GM18499 (cell line): ENCODE data around the gene BTBD10.

Source experiments
- ATAC-seq: cut with Tn5 transposase; IDR thresholded peaks from one replicate; pipeline ENCODE4 v1.9.1; 2021; ENCODE audit warnings: moderate number of reproducible peaks; ENCODE audit not compliant: insufficient read depth, unreplicated experiment

Gene BTBD10

DNA sequence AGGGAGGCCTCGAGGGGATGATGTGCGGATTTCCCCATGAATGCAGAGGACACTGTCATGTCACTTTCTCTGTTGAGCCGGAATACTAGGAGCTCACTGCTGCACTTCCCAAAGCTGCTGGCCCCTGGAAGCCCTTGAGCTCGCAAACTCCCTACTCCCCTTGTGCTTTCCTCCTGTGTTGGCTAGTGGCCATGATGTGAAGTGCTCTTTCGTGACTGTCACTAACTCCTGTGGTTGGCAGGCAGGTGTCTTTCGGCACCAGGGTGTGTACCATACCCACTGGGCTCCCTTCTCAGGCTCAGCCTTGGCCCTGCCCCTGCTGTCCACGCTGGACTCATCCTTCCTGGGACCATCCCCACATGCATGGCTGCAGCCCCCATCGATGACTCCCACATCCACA is 86.2 kb downstream of the BTBD10 start:
- no peak for ATAC-seq

DNA sequence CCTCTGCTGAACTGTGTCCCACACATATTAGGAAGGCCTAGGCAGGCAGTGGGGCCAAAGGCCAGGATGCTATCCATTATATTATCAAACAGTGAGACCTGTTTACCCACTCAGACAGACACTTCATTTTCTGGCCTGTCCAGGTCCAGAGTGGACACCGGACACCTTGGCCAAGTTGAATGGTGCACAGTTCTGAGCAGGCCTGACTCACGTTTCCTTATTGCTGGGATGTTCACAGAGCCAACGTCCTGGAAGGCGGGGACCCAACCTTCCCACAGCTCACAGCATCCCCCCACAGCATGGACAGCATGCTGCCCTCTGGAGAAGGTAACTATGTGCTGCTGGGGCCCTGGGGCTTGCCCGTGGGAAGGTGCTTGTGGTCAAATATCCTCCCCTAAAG is 86.6 kb downstream of the BTBD10 start:
- ATAC-seq, result no peak

DNA sequence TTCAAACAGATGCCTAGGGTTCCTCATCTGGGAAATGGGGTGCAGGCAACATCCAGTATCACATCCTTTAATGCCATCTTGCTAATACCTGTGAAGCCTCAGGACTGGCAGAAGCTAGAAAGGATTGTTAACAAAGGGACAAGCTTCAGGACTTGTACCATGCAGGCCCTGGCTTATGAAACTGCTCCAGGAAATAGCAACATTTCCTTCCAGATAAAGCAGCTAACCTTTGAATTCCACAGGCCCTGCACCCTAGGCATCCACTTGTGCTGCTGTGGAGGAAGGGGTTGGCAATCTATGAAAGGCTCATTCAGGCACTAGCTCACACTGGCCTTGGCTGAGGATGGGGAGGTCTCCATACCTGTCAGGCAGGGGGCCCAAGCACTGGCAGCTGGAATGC is 87.2 kb downstream of the BTBD10 start:
- no peak for ATAC-seq

DNA sequence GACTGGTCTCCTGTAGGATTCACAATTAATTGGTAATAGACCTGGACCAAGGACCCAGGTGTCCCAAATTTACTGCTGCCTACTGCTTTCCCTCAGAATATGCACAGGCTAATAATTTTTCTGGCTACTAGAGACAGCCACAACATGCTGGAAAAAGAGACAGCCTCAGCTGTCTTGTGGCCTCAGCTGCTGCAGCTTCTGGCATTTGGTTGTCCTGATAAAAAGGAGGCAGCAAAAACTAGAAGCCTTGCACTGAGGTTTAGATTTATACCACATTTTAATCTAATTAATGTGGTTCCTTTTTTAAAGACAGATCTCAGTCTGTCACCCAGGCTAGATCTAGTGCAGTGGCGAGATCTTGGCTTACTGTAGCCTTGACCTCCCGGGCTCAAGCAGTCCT is 89.8 kb downstream of the BTBD10 start:
- no peak for ATAC-seq

DNA sequence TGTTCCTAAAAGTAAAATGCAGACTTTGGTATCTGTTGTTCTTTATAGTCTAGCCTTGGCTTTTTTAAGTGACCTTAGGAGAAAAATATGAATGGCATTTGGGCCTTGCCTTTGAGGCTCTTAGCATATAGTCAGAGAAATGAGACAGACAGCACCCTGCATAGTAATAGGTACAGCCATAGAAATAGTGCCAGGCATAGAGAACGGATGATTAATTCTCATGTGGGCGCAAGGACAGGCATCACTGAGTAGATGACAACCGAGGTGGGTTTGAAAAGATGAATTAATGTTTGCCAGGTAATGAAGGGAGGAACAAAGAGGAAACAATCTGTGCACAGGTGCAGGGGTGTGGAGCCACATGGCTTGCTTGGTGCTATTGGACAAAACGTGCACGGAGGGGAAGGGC is 95.0 kb downstream of the BTBD10 start:
- no peak for ATAC-seq

DNA sequence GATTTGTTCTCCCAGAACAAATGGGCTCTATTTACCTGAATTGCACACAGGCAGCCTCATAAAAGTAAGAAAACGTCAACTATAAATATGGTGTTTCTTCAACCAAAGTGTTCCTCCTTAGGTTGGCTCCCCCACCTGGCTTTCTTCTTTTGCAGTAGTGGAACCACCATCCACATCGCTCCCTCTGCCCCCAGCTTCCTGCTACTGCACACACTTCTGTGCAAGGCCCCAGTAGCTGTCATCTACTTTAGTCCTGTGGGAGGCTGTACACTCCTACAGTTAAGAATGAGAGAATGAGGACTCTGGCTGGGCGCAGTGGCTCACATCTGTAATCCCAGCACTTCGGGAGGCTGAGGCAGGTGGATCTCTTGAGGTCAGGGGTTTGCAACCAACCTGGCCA is 95.9 kb downstream of the BTBD10 start:
- ATAC-seq, result no peak

DNA sequence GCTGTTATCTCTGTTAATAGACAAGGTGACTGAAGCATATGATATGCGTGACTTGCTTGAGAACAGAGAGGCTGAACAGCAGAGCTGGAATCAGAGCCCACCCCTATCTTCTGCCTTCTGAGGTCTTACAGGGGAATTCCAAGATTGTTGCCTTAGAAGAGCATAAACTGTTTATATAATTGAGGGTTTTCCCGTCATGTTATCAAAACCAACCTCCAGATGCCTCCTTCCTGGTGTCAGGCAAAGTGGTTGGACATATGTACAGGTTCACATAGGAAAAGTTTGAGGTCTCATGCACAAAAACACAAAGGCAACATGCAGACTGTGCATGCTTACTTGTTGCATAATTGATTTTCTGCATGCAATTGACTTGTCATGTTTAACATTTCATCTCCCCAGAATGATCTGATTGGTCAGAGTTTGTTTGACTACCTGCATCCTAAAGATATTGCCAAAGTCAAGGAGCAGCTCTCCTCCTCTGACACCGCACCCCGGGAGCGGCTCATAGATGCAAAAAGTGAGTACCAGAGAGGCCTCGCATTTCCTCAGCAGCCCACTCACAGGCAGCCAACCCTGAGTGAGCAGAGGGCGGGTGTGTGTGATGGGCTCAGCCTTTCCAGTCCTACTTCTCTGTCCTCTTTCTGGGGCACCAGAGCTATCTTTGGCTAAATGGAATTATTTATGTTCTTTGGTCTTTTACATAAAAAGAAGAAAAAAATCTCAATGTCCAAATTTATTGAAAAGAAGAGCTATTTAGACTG is 96.6 kb downstream of the BTBD10 start:
- no peak for ATAC-seq

DNA sequence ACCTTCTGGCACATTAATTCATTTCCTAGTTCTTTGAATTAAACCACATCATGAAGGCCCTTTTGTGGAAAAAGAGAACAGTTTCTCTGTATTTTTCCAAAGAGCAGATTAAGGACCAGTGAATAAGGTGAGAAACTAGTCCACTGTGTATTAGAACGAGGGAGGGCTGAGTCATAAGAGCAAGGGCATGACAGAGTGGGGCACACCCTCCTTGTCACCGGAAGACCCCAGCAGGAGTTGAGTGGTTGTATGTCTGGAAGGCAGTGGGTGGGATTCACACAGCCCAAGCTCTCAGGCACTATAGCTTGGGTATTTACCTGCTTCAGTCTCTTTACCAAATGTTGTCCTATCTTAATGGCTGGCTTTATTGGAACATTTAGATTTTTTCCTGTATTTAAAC is 98.6 kb downstream of the BTBD10 start:
- no peak for ATAC-seq

DNA sequence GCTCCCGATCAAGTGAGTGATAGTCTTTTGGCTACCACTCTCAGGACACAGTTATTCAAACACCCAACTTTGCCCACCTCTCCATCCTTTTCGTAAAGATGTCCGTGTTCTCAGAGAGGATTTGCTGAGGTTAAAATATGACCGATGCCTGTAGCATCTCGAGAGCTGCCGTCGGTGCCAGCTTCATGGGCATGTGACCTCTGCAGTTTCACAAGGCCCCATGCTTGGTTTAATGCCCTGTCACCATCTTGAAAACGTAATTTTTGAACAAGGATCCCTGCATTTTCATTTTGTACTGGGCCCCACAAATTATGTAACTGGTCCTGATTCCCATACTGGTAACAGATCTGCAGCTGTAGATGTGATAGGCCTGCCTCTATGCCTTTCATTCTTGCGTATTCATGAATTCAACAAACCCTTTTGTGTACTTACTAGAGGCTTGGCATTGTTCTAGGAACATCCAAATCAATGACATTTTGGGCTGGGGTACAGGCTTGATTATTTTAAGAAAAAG is 100.4 kb downstream of the BTBD10 start:
- ATAC-seq, result no peak

DNA sequence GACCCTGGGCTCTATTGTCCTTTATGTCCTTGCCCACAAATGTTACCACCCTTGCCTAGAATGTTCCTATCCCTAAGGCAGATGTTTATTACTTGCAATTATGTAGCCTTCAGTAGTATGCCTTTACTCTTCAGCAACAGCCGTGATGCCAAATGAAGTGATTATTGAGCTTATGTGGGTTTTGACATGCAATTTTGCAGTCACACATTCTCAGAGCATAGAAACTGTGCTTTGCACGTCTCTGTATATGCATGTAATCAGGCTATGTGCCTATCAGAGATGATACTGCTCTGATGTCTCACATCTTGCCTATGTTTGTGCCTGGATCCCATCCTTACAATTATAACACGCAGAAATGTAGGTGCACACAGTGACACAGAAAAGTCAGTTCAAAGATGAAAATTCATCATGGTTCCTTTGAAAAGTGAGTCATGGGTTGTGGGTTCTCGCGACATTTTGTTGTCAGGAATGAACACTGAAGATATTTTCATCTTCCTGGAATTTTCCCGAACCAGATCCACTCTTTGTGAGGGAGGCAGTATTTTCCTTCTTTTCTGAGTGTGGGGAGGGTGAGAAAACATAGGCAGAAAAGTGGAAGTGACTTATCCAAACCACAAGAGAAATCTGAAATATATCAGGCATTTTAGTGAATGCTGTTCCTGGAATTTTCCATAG is 104.3 kb downstream of the BTBD10 start:
- no peak for ATAC-seq

DNA sequence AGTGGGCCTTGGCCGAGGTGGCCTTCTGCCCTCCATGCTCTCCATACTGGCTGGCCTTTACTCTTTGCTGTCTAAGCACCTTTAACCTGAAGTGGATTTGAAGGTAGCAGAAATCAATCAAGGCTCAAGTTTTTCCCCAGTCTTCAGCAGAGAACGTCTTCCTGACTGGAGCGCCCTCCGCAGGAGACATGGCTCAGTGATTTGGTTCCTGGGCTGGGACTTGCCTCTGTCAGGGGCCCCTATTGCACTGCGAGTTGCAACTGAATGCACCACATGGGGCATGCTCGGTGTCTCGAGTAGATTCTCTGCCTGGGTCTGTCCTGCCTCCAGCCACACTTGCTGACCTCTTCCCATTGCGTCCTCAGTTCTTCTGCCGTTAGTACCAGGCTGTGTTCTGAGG is 105.8 kb downstream of the BTBD10 start:
- no peak for ATAC-seq

DNA sequence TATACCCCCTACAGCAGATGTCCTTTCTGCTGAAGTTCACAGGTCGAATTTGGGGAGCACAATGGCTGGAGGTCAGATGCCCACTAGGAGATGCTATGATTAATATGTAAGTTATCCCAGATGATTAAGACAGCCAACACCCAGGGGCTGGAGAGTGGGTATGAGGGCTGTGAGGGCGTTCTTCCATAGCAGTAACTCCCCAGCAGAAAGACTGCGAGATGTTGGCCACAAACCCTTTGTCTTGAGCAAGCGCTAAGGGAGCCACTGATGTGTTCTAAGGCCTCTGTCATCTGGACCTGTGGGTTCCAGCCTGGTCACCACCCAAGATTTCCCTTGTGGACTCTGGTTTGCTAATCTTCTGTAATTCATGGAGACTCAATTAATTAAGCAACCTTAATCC is 107.8 kb downstream of the BTBD10 start:
- no peak for ATAC-seq

DNA sequence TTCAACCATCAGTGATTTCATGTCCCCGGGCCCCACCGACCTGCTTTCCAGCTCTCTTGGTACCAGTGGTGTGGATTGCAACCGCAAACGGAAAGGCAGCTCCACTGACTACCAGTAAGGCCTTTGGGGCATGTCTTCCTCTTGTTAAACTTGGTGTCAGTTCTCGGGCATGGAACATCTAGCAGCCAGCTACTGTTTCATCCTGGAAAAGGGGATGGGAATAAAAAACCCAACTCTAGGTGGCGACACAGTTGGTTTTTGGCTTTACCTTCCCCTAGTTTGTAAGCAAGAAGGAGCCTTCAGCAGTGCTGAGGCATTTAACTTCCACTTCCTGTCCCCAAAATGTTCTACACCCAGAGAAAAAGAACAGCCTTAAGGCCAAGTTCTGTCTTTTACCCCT is 108.7 kb downstream of the BTBD10 start:
- ATAC-seq, result no peak

DNA sequence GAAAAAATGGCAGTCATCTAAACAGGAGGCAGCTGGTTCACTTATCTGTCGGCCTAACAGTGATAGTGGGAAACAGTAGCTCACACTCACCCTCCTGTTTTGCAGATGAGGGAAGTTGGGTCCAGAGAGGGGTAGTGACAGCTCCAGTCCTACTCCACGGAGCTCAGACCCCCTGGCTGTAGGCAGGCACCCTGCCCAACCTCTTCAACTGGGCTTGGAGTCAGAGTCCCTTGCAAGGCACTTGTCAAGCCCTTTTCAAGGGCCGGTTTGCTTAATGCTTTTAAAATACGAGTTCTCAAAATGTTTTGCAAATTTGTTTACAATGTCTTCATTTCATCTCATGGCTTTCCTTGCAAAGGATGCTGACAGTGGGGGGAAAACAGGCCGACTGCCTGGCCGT is 110.3 kb downstream of the BTBD10 start:
- ATAC-seq, result no peak

DNA sequence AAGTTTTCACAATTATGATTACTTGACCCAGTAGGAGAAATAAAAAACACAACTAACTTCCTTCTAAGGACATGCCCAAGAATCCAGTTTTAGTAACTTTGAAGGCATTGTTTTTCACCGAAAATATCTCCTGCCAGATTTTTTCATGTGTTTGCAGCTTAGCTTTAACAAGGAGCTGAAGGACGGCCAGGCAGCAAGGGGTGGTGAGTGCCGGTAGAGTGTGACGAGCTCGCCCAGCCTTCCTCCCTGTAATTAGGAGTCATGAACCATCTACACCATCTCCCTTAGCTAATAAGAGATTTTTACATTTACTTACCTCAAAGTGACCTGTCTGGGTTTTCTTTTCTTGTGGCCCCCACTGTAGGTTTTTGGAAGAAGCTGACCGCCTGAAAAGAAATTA is 113.4 kb downstream of the BTBD10 start:
- no peak for ATAC-seq

DNA sequence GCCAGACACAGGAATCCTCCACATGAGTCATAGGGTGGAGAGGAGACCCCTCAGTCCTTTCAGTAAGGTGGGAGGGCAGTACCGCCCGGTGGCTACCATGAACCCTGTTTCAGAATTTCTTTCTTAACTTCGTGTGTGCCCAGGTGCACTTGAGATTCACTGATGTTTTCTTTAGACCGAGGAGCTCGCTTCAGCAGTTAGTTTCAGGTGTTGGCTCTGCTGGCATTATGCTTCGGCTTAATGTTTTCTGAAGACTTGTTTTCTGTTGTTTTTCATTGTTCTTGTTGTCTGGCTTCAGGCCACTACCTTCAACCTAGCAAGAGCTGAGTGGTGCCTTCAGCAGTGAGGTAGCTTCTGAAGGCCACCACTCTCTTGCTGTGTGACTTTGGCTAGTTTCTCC is 114.0 kb downstream of the BTBD10 start:
- ATAC-seq, result no peak

DNA sequence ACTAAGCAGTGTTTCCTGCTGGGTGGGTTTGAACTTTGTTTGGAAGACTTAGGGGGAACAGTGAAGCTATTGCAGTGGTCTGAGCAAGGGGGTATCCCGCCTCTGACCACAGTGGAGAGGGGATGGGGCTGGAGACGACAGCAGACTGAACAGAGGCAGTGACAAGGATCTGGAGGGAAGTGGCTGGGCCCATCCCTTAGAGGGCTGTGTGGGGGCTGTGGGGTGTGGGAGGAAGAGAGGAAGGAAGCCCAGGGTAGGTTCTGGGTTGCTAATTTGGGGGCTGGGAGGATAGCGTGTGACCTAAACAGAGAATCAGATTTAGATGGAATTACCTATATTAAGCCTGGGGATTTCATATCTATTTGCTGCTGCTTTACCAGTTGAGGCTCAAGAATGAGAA is 114.7 kb downstream of the BTBD10 start:
- ATAC-seq, result no peak

DNA sequence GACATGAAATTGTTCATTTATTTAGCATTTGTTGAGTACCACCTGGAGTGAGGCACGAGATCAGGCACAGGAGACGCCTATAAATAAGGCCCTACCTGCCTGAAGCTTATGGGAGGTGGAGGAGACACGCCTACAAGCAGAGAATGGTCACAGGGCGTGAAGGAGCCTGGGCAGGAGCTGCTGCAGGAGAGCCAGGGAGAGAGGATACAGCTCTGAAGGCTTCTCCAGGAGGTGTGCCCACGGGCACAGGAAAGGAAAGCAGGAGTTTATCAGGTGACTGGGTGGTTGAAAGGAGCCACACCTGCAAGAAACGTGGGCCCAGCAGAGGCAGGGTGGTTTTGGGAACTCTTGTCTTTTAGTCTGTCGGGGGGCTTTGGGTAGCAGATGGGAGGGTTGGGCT is 115.1 kb downstream of the BTBD10 start:
- no peak for ATAC-seq

DNA sequence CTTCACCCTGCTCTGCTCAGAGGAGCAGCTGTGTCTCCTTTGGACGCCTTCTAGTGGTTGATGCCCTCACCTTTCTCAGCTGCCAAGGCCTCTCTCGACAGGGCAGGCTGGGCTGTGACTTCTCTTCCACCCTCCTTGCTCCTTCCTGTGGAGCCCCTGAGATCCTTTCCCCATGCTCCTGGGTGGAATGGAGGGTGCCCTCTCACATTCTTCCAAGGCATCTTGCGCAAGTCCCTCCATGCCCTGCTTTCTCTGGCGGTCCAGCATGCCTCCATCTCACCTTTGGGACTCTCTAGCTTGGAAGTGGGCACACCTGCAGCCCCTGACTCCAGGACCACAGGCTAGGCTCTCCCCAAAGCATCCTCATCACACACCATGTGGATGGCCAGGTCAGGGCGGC is 116.6 kb downstream of the BTBD10 start:
- ATAC-seq, result no peak

DNA sequence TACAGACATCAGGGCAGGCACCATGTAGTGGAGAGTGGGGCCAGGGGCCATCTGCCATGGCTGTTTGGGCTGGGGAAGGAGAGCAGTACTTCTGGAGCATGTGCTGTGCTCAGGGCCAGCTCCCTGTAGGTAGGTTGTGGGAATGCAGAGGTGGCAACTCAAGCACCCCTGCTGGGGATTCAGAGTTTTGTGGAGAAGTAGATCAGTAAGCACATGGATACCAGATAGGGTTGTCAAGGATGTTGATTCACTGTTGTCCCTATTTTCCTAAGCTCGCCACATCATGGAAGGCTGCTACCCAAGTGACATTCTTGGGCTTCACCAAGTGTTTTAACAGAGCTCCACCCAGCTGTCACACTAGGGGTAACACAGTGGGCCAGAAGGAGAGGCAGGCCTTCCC is 118.2 kb downstream of the BTBD10 start:
- ATAC-seq, result no peak

DNA sequence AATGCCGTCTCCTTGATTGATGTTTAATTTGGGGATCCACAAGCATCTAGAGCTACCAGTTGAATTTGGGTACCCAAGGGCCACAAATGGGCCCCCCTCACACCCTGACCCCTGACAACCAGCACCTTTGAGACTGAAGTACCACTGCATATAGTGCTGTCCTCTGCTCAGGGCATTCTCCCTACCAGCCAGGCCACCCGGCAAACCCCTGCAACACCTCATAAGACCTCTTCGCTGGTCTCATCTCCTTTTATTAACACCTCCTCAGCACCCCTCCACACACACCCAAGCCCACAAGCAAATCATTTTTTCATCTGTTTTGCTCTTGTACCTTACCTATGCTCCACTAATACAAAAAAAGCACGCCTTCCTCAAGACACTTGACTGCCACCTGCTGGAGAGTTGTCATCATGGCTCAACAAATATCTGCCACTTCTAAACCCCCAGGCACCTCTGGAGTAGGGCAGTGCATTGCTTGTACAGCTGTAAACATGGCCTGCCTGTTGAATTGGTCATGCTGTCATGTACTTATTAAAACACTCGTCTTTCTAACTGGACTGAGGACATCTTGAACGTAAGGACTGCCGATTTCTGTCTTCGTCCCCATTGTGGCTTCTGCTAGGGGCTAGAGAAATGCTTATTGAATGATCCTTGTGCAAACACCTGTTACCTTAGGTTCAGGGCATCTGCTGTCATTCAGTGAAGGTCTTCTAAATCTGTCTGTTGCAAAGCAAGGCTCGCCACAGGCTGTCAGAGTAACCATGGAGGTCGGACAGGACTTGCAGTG is 118.9 kb downstream of the BTBD10 start:
- ATAC-seq, result no peak
